ENCODE results near the gene SLC25A12. TPM values are rescaled to one million over a fixed set of nuclear protein-coding genes. Genes with fewer than 3 reads are reported as not detected.

Gene SLC25A12
- total and polyA plus RNA-seq, 2 of the 13 experiments (the other 11 are each of a cell fraction or from before 2014, with no cell fraction given) = 8.1 to 15.9 TPM

GRCh38 chr2:171922230-171923022 is 28.4 kb upstream of the SLC25A12 start, which contains the start of gene HAT1 (continued):
- peak; percentile 89; the same call in 1 of the 2 replicates for TF ChIP-seq ATF6 (CRISPR knock-in tag; conservative IDR thresholded peaks at IDR 0.05)
- peak; percentile 74; the same call in 1 of the 2 replicates for TF ChIP-seq ZSCAN21 (CRISPR knock-in tag; IDR thresholded peaks at IDR 0.05; ENCODE audit: borderline replicate concordance)
- peak; percentile 100 for TF ChIP-seq HOXA3 (CRISPR knock-in tag; IDR thresholded peaks at IDR 0.05)
- TF ChIP-seq HMGXB4 (CRISPR knock-in tag; IDR thresholded peaks at IDR 0.05; ENCODE audit: borderline replicate concordance in 1 of 2, low read depth in 1 of 2) = peak; percentile 77 to 81
- peak; percentile 26; the same call in 1 of the 2 replicates for TF ChIP-seq ZBTB8A (CRISPR knock-in tag; IDR thresholded peaks at IDR 0.05; ENCODE audit: borderline replicate concordance, low read depth)
- no peak for TF ChIP-seq PATZ1 (CRISPR knock-in tag; IDR thresholded peaks at IDR 0.05)
- TF ChIP-seq ISL2 (CRISPR knock-in tag; IDR thresholded peaks at IDR 0.05) = peak; percentile 51; the same call in 1 of the 2 replicates
- TF ChIP-seq MEIS1 (CRISPR knock-in tag; IDR thresholded peaks at IDR 0.05; ENCODE audit: borderline replicate concordance) = peak; percentile 40; the same call in 1 of the 2 replicates
- TF ChIP-seq NPAS2 (CRISPR knock-in tag; IDR thresholded peaks at IDR 0.05; ENCODE audit: borderline replicate concordance) = no peak
- TF ChIP-seq ZNF550 (CRISPR knock-in tag; IDR thresholded peaks at IDR 0.05; ENCODE audit: borderline replicate concordance) = no peak
- peak; percentile 79; the same call in 1 of the 2 replicates for TF ChIP-seq NCOA1 (CRISPR knock-in tag; IDR thresholded peaks at IDR 0.05)
- no peak for TF ChIP-seq USF2 (IDR thresholded peaks at IDR 0.05; ENCODE audit: low read depth, low read length)
- TF ChIP-seq USF2 (CRISPR knock-in tag; IDR thresholded peaks at IDR 0.05; ENCODE audit: borderline replicate concordance) = no peak; the same call in 1 of the 2 replicates
- TF ChIP-seq NCOA5 (CRISPR knock-in tag; IDR thresholded peaks at IDR 0.05) = no peak
- 0 out of 2 replicates have a peak, but pooled peaks have one; percentile 55 for TF ChIP-seq KLF6 (CRISPR knock-in tag; IDR thresholded peaks at IDR 0.05)
- peak; percentile 27; the same call in 1 of the 2 replicates for TF ChIP-seq CBFB (CRISPR knock-in tag; IDR thresholded peaks at IDR 0.05)
- peak; percentile 42; the same call in 1 of the 2 replicates for TF ChIP-seq FOXP4 (CRISPR knock-in tag; IDR thresholded peaks at IDR 0.05)
- TF ChIP-seq ZNF446 (CRISPR knock-in tag; IDR thresholded peaks at IDR 0.05) = peak; percentile 39; the same call in 1 of the 2 replicates
